Activated CD8-positive, alpha-beta memory T cell treated with anti-CD3 and anti-CD28 coated beads, Interleukin-2, amount 50 U/mL, for 48 hours (primary cell): ENCODE results near the gene CEACAM8.
"Not testable (repeated sequence)": the region's sequence is repeated elsewhere in the genome, so short reads cannot be mapped to it uniquely, and the experiment has no call there.

ENCODE experiments used
- DNase-seq: peaks from one replicate; pipeline ENCODE4 v3.0.0-alpha.2; 2020

CEACAM8 gene

GRCh38 chr19:42571116-42571515 lies 23.6 kb downstream of the CEACAM8 start:
- DNase-seq: no peak

GRCh38 chr19:42569193-42569592 lies 25.5 kb downstream of the CEACAM8 start:
- DNase-seq: no peak

GRCh38 chr19:42568006-42568405 lies 26.7 kb downstream of the CEACAM8 start:
- DNase-seq: no peak

- DNase-seq: no peak
These were observed 27.2 kb downstream of the CEACAM8 start for GRCh38 chr19:42567567-42567966.

- no peak for DNase-seq
These were observed 31.1 kb downstream of the CEACAM8 start for GRCh38 chr19:42563352-42564210.

GRCh38 chr19:42561512-42561911 lies 33.2 kb downstream of the CEACAM8 start:
- DNase-seq: no peak

- no peak for DNase-seq
These were observed 34.0 kb downstream of the CEACAM8 start for GRCh38 chr19:42560731-42561130.

- no peak for DNase-seq
These were observed 36.1 kb downstream of the CEACAM8 start for GRCh38 chr19:42558450-42559150.

- DNase-seq: not testable (repeated sequence)
These were observed 37.3 kb downstream of the CEACAM8 start for GRCh38 chr19:42557386-42557871.

- no peak for DNase-seq
These were observed 38.9 kb downstream of the CEACAM8 start for GRCh38 chr19:42555801-42556200.

GRCh38 chr19:42555317-42555716 lies 39.4 kb downstream of the CEACAM8 start:
- no peak for DNase-seq

GRCh38 chr19:42554046-42554575 lies 40.6 kb downstream of the CEACAM8 start:
- DNase-seq: peak; percentile 29

- DNase-seq: peak; percentile 40
These were observed 41.3 kb downstream of the CEACAM8 start for GRCh38 chr19:42553292-42554045.

- peak; percentile 29 for DNase-seq
These were observed 42.3 kb downstream of the CEACAM8 start for GRCh38 chr19:42552086-42553065.

- not testable (repeated sequence) for DNase-seq
These were observed 44.2 kb downstream of the CEACAM8 start for GRCh38 chr19:42550521-42550920.

GRCh38 chr19:42549067-42549466 lies 45.7 kb downstream of the CEACAM8 start:
- DNase-seq: not testable (repeated sequence)

- no peak for DNase-seq
These were observed 46.2 kb downstream of the CEACAM8 start for GRCh38 chr19:42548552-42548951.

GRCh38 chr19:42547929-42548328 lies 46.8 kb downstream of the CEACAM8 start:
- DNase-seq: peak; percentile 12

GRCh38 chr19:42546831-42547500 lies 47.8 kb downstream of the CEACAM8 start:
- DNase-seq: no peak

GRCh38 chr19:42544146-42544545 lies 50.6 kb downstream of the CEACAM8 start:
- no peak for DNase-seq

GRCh38 chr19:42542791-42543190 lies 51.9 kb downstream of the CEACAM8 start:
- DNase-seq: no peak
